ENCODE measurements around the gene YJU2. TPM values are rescaled to one million over a fixed set of nuclear protein-coding genes. Genes with fewer than 3 reads are reported as not detected.
"Not testable (repeated sequence)": the region's sequence is repeated elsewhere in the genome, so short reads cannot be mapped to it uniquely, and the experiment has no call there.

Gene YJU2
- total RNA-seq, 1 experiment from 2014 or later = 11.0 TPM

GRCh38 chr19:4228765-4229178 lies 18.1 kb upstream of the YJU2 start:
- H3K4me3 ChIP-seq = no peak overlapping the region
- H3K9me3 ChIP-seq (ENCODE audit: insufficient read depth, low read depth) = no peaks in the 10 kb centered on the region
- H3K79me2 ChIP-seq (ENCODE audit: low read depth) = no peaks in the 10 kb centered on the region
- H3K36me3 ChIP-seq (ENCODE audit: low read depth) = no peaks in the 10 kb centered on the region
- H3K9me2 ChIP-seq (ENCODE audit: insufficient read depth) = no peaks in the 10 kb centered on the region
- TF ChIP-seq CTCF (conservative IDR thresholded peaks at IDR 0.05) = no peak
- TF ChIP-seq EZH2 (IDR thresholded peaks at IDR 0.05; ENCODE audit: low read depth) = no peak
- H3K27ac ChIP-seq = no peak overlapping the region
- POLR2A ChIA-PET (ENCODE audit: unreplicated experiment) = no interaction called here
- no TSS peak for BruUV-seq (replicated peaks)
- no peak for DNase-seq
- CTCF ChIA-PET = no interaction called here
- H3K4me1 ChIP-seq (replicated peaks; ENCODE audit: insufficient read depth) = no peaks in the 10 kb centered on the region
- no peaks in the 10 kb centered on the region for H3K27me3 ChIP-seq (ENCODE audit: insufficient read depth, low read depth)
- no peak overlapping the region for H2AFZ ChIP-seq
- no peaks in the 10 kb centered on the region for H4K20me1 ChIP-seq (ENCODE audit: insufficient read depth)
- H3F3A ChIP-seq (ENCODE audit: insufficient read depth, low read depth) = no peaks in the 10 kb centered on the region
- H3K4me2 ChIP-seq = peak overlapping the region; percentile 57
- intact Hi-C loops (cut with micrococcal nuclease; ENCODE audit: unreplicated experiment) = no loop called here

- no peak within 1 kb of the TSS for H3K4me3 ChIP-seq
- TF ChIP-seq EZH2 (IDR thresholded peaks at IDR 0.05; ENCODE audit: low read depth) (no peak), CTCF (conservative IDR thresholded peaks at IDR 0.05) (no peak)
- H3K4me2 ChIP-seq = peak within 1 kb of the TSS; percentile 57
- no peaks in the 10 kb centered on the region for H3K79me2 ChIP-seq (ENCODE audit: low read depth)
- no peaks in the 10 kb centered on the region for H4K20me1 ChIP-seq (ENCODE audit: insufficient read depth)
- no peaks in the 10 kb centered on the region for H3K4me1 ChIP-seq (replicated peaks; ENCODE audit: insufficient read depth)
- H3F3A ChIP-seq (ENCODE audit: insufficient read depth, low read depth) = no peaks in the 10 kb centered on the region
- CTCF ChIA-PET = no interaction called here
- H3K27me3 ChIP-seq (ENCODE audit: insufficient read depth, low read depth) = no peaks in the 10 kb centered on the region
- H2AFZ ChIP-seq = no peak within 1 kb of the TSS
- intact Hi-C loops (cut with micrococcal nuclease; ENCODE audit: unreplicated experiment) = no loop called here
- DNase-seq = peak in 1 of 2 experiments; percentile 43
- H3K27ac ChIP-seq = no peak within 1 kb of the TSS
- H3K9me2 ChIP-seq (ENCODE audit: insufficient read depth) = no peaks in the 10 kb centered on the region
- BruUV-seq (replicated peaks) = no TSS peak
- H3K36me3 ChIP-seq (ENCODE audit: low read depth) = no peaks in the 10 kb centered on the region
- POLR2A ChIA-PET (ENCODE audit: unreplicated experiment) = interaction anchor here (0.6 kb wide), 1 partner anchor 306 kb away, joined by 6 read pairs; the partner anchor contains the start of gene PLIN5
- H3K9me3 ChIP-seq (ENCODE audit: insufficient read depth, low read depth) = no peaks in the 10 kb centered on the region
Measured at GRCh38 chr19:4229179-4229931, 17.5 kb upstream of the YJU2 start, which contains the start of gene EBI3. TSS of gene EBI3 (plus strand) at chr19:4229523. CDS start at chr19:4229551, 28 bp downstream.

GRCh38 chr19:4230237-4230636 lies 16.6 kb upstream of the YJU2 start:
- CTCF ChIA-PET; H4K20me1 ChIP-seq (ENCODE audit: insufficient read depth); H3K79me2 ChIP-seq (ENCODE audit: low read depth); H2AFZ ChIP-seq; H3K4me1 ChIP-seq (replicated peaks; ENCODE audit: insufficient read depth); H3K27ac ChIP-seq; POLR2A ChIA-PET (ENCODE audit: unreplicated experiment); H3K9me2 ChIP-seq (ENCODE audit: insufficient read depth); H3K36me3 ChIP-seq (ENCODE audit: low read depth); BruUV-seq (replicated peaks); intact Hi-C loops (cut with micrococcal nuclease; ENCODE audit: unreplicated experiment); H3K4me2 ChIP-seq; H3K4me3 ChIP-seq; H3F3A ChIP-seq (ENCODE audit: insufficient read depth, low read depth); DNase-seq; H3K9me3 ChIP-seq (ENCODE audit: insufficient read depth, low read depth); H3K27me3 ChIP-seq (ENCODE audit: insufficient read depth, low read depth): not testable (repeated sequence)

GRCh38 chr19:4231521-4231920 lies 15.4 kb upstream of the YJU2 start:
- BruUV-seq (replicated peaks); intact Hi-C loops (cut with micrococcal nuclease; ENCODE audit: unreplicated experiment): not testable (repeated sequence)

GRCh38 chr19:4232139-4232538 lies 14.7 kb upstream of the YJU2 start:
- POLR2A ChIA-PET (ENCODE audit: unreplicated experiment); H3K27ac ChIP-seq; H3K4me3 ChIP-seq; intact Hi-C loops (cut with micrococcal nuclease; ENCODE audit: unreplicated experiment); H3K9me2 ChIP-seq (ENCODE audit: insufficient read depth); H3K9me3 ChIP-seq (ENCODE audit: insufficient read depth, low read depth); H3K36me3 ChIP-seq (ENCODE audit: low read depth); CTCF ChIA-PET; H4K20me1 ChIP-seq (ENCODE audit: insufficient read depth); BruUV-seq (replicated peaks); H3K79me2 ChIP-seq (ENCODE audit: low read depth); DNase-seq; H3K27me3 ChIP-seq (ENCODE audit: insufficient read depth, low read depth); H3F3A ChIP-seq (ENCODE audit: insufficient read depth, low read depth); H2AFZ ChIP-seq; H3K4me2 ChIP-seq; H3K4me1 ChIP-seq (replicated peaks; ENCODE audit: insufficient read depth): not testable (repeated sequence)

More at GRCh38 chr19:4231521-4231920, 15.4 kb upstream of the YJU2 start:
- H3K4me3 ChIP-seq; H3F3A ChIP-seq (ENCODE audit: insufficient read depth, low read depth); H4K20me1 ChIP-seq (ENCODE audit: insufficient read depth); POLR2A ChIA-PET (ENCODE audit: unreplicated experiment); H3K27me3 ChIP-seq (ENCODE audit: insufficient read depth, low read depth); H3K4me1 ChIP-seq (replicated peaks; ENCODE audit: insufficient read depth); DNase-seq; H3K4me2 ChIP-seq; H3K79me2 ChIP-seq (ENCODE audit: low read depth); H3K9me3 ChIP-seq (ENCODE audit: insufficient read depth, low read depth); H3K27ac ChIP-seq; H3K36me3 ChIP-seq (ENCODE audit: low read depth); CTCF ChIA-PET; H3K9me2 ChIP-seq (ENCODE audit: insufficient read depth); H2AFZ ChIP-seq: not testable (repeated sequence)

Measured in PC-9 (cell line).